H1 (cell line): ENCODE results near the gene C20orf141. TPM values are rescaled to one million over a fixed set of nuclear protein-coding genes. Genes with fewer than 3 reads are reported as not detected.

Source experiments
- CTCF ChIA-PET: fragments of 300-600 bp; sonication (Branson Sonifier 250); formaldehyde crosslinking; loops from one replicate; lab custom pipeline; 2021; ENCODE audit not compliant: partially characterized antibody; lab: Charles Lee
- POLR2A ChIA-PET: fragments of 300-600 bp; sonication (Branson Sonifier 250); formaldehyde crosslinking; loops from one replicate; lab custom pipeline; 2021; ENCODE audit warnings: inconsistent platforms; ENCODE audit not compliant: partially characterized antibody; lab: Charles Lee
- DNase-seq, 2 experiments: peaks; one replicate each; pipeline versions ENCODE4 v3.0.0 to v3.0.0-alpha.2; 2010 to 2022; ENCODE audit warnings: low spot score in 2 of 2, low read depth in 1 of 2, mixed read lengths in 1 of 2
- FAIRE-seq: peaks from 2 replicates; lab custom pipeline; 2011; peaks lifted over from hg19 to GRCh38; lab: Jason Lieb, UNC
- H2AFZ ChIP-seq: 2 replicates; pipeline ENCODE4 v1.8.1; 2012; ENCODE audit warnings: low read length, inconsistent platforms
- H2AK5ac ChIP-seq: 2 replicates; pipeline ENCODE4 v1.6.1; 2013; ENCODE audit warnings: low read depth, low read length
- H2BK120ac ChIP-seq: replicated peaks from 2 replicates; pipeline ENCODE3; 2013; ENCODE audit warnings: low read depth, low read length, inconsistent platforms
- H2BK12ac ChIP-seq: 2 replicates; pipeline ENCODE4 v1.6.1; 2013; ENCODE audit warnings: low read depth, low read length
- H2BK15ac ChIP-seq: 2 replicates; pipeline ENCODE4 v1.6.1; 2013; ENCODE audit warnings: low read length
- H2BK20ac ChIP-seq: 2 replicates; pipeline ENCODE4 v1.6.1; 2013; ENCODE audit warnings: low read length
- H2BK5ac ChIP-seq: 2 replicates; pipeline ENCODE4 v1.6.1; 2013; ENCODE audit warnings: low read depth, low read length
- H3K14ac ChIP-seq: 2 replicates; pipeline ENCODE4 v1.6.1; 2013; ENCODE audit warnings: inconsistent platforms; ENCODE audit not compliant: insufficient read length
- H3K18ac ChIP-seq: 2 replicates; pipeline ENCODE4 v1.6.1; 2013; ENCODE audit warnings: low read length; ENCODE audit errors: extremely low read depth
- H3K23ac ChIP-seq: 2 replicates; pipeline ENCODE4 v1.6.1; 2013; ENCODE audit warnings: inconsistent platforms; ENCODE audit not compliant: insufficient read length
- H3K23me2 ChIP-seq: 2 replicates; pipeline ENCODE4 v1.6.1; 2013; ENCODE audit warnings: low read depth, low read length
- H3K27ac ChIP-seq: 2 replicates; pipeline ENCODE4 v1.6.1; 2011; ENCODE audit warnings: low read depth, low read length, inconsistent platforms
- H3K27me3 ChIP-seq, 4 experiments: replicated peaks in 1 of 4; 1 replicate in 1 of 4; 2 replicates in 3 of 4; pipeline versions ENCODE4 v1.6.1 to v1.8.1; 2011 to 2013; ENCODE audit warnings: low read length in 3 of 4, mild to moderate bottlenecking in 3 of 4, inconsistent platforms in 2 of 4, mixed read lengths in 2 of 4, moderate library complexity in 1 of 4; ENCODE audit not compliant: control insufficient read depth in 3 of 4, insufficient read depth in 3 of 4; ENCODE audit errors: extremely low read depth in 1 of 4
- H3K36me3 ChIP-seq, 4 experiments: 2 replicates each; pipeline versions ENCODE4 v1.6.1 to v1.8.1; 2011 to 2013; ENCODE audit warnings: mild to moderate bottlenecking in 4 of 4, low read length in 3 of 4, moderate library complexity in 2 of 4, control low read depth in 1 of 4, inconsistent platforms in 1 of 4; ENCODE audit not compliant: insufficient read depth in 4 of 4, control insufficient read depth in 2 of 4
- H3K4ac ChIP-seq: replicated peaks from 2 replicates; pipeline ENCODE3; 2013; ENCODE audit warnings: low read length, low read depth, mixed read lengths, inconsistent platforms; ENCODE audit not compliant: insufficient read length
- H3K4me1 ChIP-seq, 4 experiments: replicated peaks in 1 of 4; 1 replicate in 1 of 4; 2 replicates in 3 of 4; pipeline versions ENCODE4 v1.6.1 to v1.8.1; 2011 to 2013; ENCODE audit warnings: low read length in 3 of 4, inconsistent platforms in 2 of 4, mixed read lengths in 1 of 4; ENCODE audit not compliant: insufficient read depth in 4 of 4, control insufficient read depth in 3 of 4
- H3K4me2 ChIP-seq, 2 experiments: 2 replicates each; pipeline versions ENCODE4 v1.6.1 to v1.8.1; 2011 to 2013; ENCODE audit warnings: low read depth in 2 of 2, low read length in 2 of 2, control low read depth in 1 of 2, inconsistent platforms in 1 of 2, mild to moderate bottlenecking in 1 of 2; ENCODE audit not compliant: insufficient read depth in 1 of 2
- H3K4me3 ChIP-seq, 4 experiments: fragments of 200-600, 300-600 bp in 1 of 4; sonication (generic), shearing (Covaris generic), sonication (Bioruptor Twin) in 1 of 4; 2 replicates each; pipeline versions ENCODE4 v1.5.1 to v1.8.1; 2011 to 2016; ENCODE audit warnings: low read length in 4 of 4, low read depth in 3 of 4, control low read depth in 2 of 4, inconsistent platforms in 2 of 4, mild to moderate bottlenecking in 2 of 4, mixed read lengths in 1 of 4, moderate library complexity in 1 of 4; ENCODE audit not compliant: insufficient read depth in 2 of 4; ENCODE audit errors: extremely low read depth in 1 of 4
- H3K56ac ChIP-seq: replicated peaks from 2 replicates; pipeline ENCODE3; 2013; ENCODE audit warnings: low read depth, mild to moderate bottlenecking, mixed read lengths, low read length, inconsistent platforms; ENCODE audit not compliant: insufficient read length
- H3K79me1 ChIP-seq: 2 replicates; pipeline ENCODE4 v1.6.1; 2013; ENCODE audit warnings: low read depth, low read length, control low read depth
- H3K79me2 ChIP-seq, 2 experiments: 2 replicates each; pipeline versions ENCODE4 v1.6.1 to v1.8.1; 2012 to 2013; ENCODE audit warnings: low read length in 2 of 2, mild to moderate bottlenecking in 2 of 2, inconsistent platforms in 1 of 2; ENCODE audit not compliant: insufficient read depth in 2 of 2, control insufficient read depth in 1 of 2
- H3K9ac ChIP-seq, 4 experiments: replicated peaks in 1 of 4; 1 replicate in 1 of 4; 2 replicates in 3 of 4; pipeline versions ENCODE4 v1.6.1 to v1.8.1; 2011 to 2013; ENCODE audit warnings: low read depth in 3 of 4, low read length in 3 of 4, control low read depth in 2 of 4, mild to moderate bottlenecking in 2 of 4, moderate library complexity in 2 of 4, inconsistent platforms in 1 of 4; ENCODE audit errors: extremely low read depth in 1 of 4
- H3K9me3 ChIP-seq, 2 experiments: 2 replicates each; pipeline versions ENCODE4 v1.6.1 to v1.8.1; 2012 to 2013; ENCODE audit warnings: mild to moderate bottlenecking in 2 of 2, moderate library complexity in 2 of 2, control low read depth in 1 of 2, inconsistent platforms in 1 of 2, low read depth in 1 of 2, low read length in 1 of 2, mixed read lengths in 1 of 2; ENCODE audit not compliant: insufficient read depth in 2 of 2
- H4K20me1 ChIP-seq, 2 experiments: replicated peaks in 1 of 2; 2 replicates each; pipeline versions ENCODE3 to v1.8.1; 2011 to 2013; ENCODE audit warnings: inconsistent platforms in 2 of 2, low read length in 2 of 2, mild to moderate bottlenecking in 1 of 2; ENCODE audit not compliant: insufficient read depth in 2 of 2, control insufficient read depth in 1 of 2
- H4K5ac ChIP-seq: 2 replicates; pipeline ENCODE4 v1.6.1; 2013; ENCODE audit warnings: low read length, low read depth, mixed read lengths, inconsistent platforms; ENCODE audit not compliant: insufficient read length
- H4K8ac ChIP-seq: 2 replicates; pipeline ENCODE4 v1.8.0; 2013; ENCODE audit warnings: mild to moderate bottlenecking, moderate library complexity, low read length, inconsistent platforms; ENCODE audit not compliant: insufficient read depth; ENCODE audit errors: extremely low read depth
- H4K91ac ChIP-seq: replicated peaks from 2 replicates; pipeline ENCODE3; 2013; ENCODE audit warnings: low read length, mixed read lengths, inconsistent platforms; ENCODE audit not compliant: insufficient read length
- BRCA1 ChIP-seq: IDR thresholded peaks from 2 replicates; pipeline ENCODE4 v1.6.1; 2012; ENCODE audit warnings: low read depth, low read length, improper control_type of control experiment
- GABPA ChIP-seq: IDR thresholded peaks from 2 replicates; pipeline ENCODE4 v1.6.1; 2011; ENCODE audit warnings: mild to moderate bottlenecking, low read length, moderate library complexity, borderline replicate concordance; ENCODE audit not compliant: insufficient read depth
- HDAC2 ChIP-seq, 2 experiments: fragments of 300-600 bp in 1 of 2; sonication (generic) in 1 of 2; IDR thresholded peaks; 2 replicates each; pipeline ENCODE4 v1.6.1; 2011 to 2012; ENCODE audit warnings: low read depth in 2 of 2, low read length in 2 of 2, mild to moderate bottlenecking in 2 of 2, moderate library complexity in 2 of 2, borderline replicate concordance in 1 of 2, inconsistent platforms in 1 of 2
- HDAC6 ChIP-seq: IDR thresholded peaks from one replicate; pipeline ENCODE4 v1.7.1; 2012; ENCODE audit warnings: low read depth, mild to moderate bottlenecking, inconsistent platforms, low read length, moderate library complexity
- MAX ChIP-seq: IDR thresholded peaks from 2 replicates; pipeline ENCODE4 v1.6.1; 2012; ENCODE audit warnings: inconsistent platforms
- POLR2AphosphoS5 ChIP-seq: IDR thresholded peaks from 2 replicates; pipeline ENCODE4 v1.6.1; 2011; ENCODE audit warnings: low read depth, low read length
- POU5F1 ChIP-seq: IDR thresholded peaks from 2 replicates; pipeline ENCODE4 v1.6.1; 2011; ENCODE audit warnings: low read depth, mild to moderate bottlenecking, low read length, moderate library complexity
- SP2 ChIP-seq: IDR thresholded peaks from 2 replicates; pipeline ENCODE4 v1.6.1; 2012; ENCODE audit warnings: mild to moderate bottlenecking, low read length, inconsistent platforms
- WGBS, 2 experiments: shearing (Covaris generic) in 1 of 2; methylation state at CpG; one replicate each; pipeline versions ENCODE4 v1.1.6 to v1.1.7; 2013 to 2015; ENCODE audit warnings: low lambda C conversion rate in 2 of 2, mixed read lengths in 2 of 2, inconsistent platforms in 1 of 2, low coverage in 1 of 2, missing lambda C conversion rate in 1 of 2; ENCODE audit not compliant: insufficient replicate concordance in 2 of 2, insufficient coverage in 1 of 2, insufficient read length in 1 of 2; ENCODE audit errors: extremely low coverage in 1 of 2, missing lambda C conversion rate in 1 of 2; 5-methylcytosine and 5-hydroxymethylcytosine counted together
- polyA plus RNA-seq, 7 experiments: library from polyadenylated mRNA; depleted of rRNA in 3 of 7; stranded (reverse) in 5 of 7; unstranded in 2 of 7; fragments of >200 nt in 5 of 7; fragments of 200-250 nt in 2 of 7; gene quantifications; 1 replicate in 5 of 7; 2 replicates in 1 of 7; 4 replicates in 1 of 7; pipeline versions ENCODE4 v1.2.1 to v1.2.3, GENCODE V29; 2011 to 2013; ENCODE audit warnings: missing spikeins in 2 of 7, mixed read lengths in 2 of 7
- total RNA-seq: library from RNA; stranded (reverse); fragmentation: NEBNext Ultra II Directional; extraction: Animal tissue kit (Norgen Biotek cat#: 25700); gene quantifications from 2 replicates; pipeline ENCODE4 v1.2.1, GENCODE V29; 2021

The C20orf141 gene
- total and polyA plus RNA-seq, 2 of the 8 experiments (the other 6 are each of a cell fraction or from before 2014, with no cell fraction given), result not detected

- Histone ChIP-seq H2BK20ac (no peak overlapping the region), H3K4ac (no peak overlapping the region), H4K91ac (no peak overlapping the region), H3K9me3 (no peaks in the 10 kb centered on the region), H3K27ac (no peak overlapping the region), H2BK12ac (no peak overlapping the region), H2AK5ac (no peak overlapping the region), H3K27me3 (no peaks in the 10 kb centered on the region), H2BK120ac (no peak overlapping the region), H3K23ac (no peak overlapping the region), H3K23me2 (no peaks in the 10 kb centered on the region; the same call in 1 of the 2 replicates), H3K36me3 (no peaks in the 10 kb centered on the region), H3K4me1 (peaks cover 0 to 4% (median 0%) of the 10 kb centered on the region in 4 experiments; a peak in 3 of 7 replicates), H3K18ac (no peak overlapping the region), H2BK15ac (no peak overlapping the region), H4K8ac (no peak overlapping the region), H4K5ac (no peak overlapping the region), H3K56ac (no peak overlapping the region), H3K79me2 (no peaks in the 10 kb centered on the region), H3K4me2 (no peak overlapping the region), H3K14ac (no peak overlapping the region), H3K4me3 (no peak overlapping the region), H2AFZ (no peak overlapping the region), H3K79me1 (no peaks in the 10 kb centered on the region), H2BK5ac (no peak overlapping the region), H4K20me1 (no peaks in the 10 kb centered on the region), H3K9ac (no peak overlapping the region)
- TF ChIP-seq POU5F1 (no peak), MAX (no peak), HDAC2 (IDR thresholded peaks at IDR 0.05; ENCODE audit: borderline replicate concordance in 1 of 2, low read depth in 2 of 2, low read length in 2 of 2) (no peak), BRCA1 (no peak), SP2 (no peak), GABPA (no peak), HDAC6 (no peak), POLR2AphosphoS5 (no peak)
- ChIA-PET CTCF (interaction anchor here (5.4 kb wide), 1 partner anchor 93 kb away, joined by 94 read pairs; no protein-coding TSS in a partner anchor), POLR2A (no interaction called here)
- FAIRE-seq (no peak), DNase-seq (no peak)
- WGBS, 2 experiments, result 93% methylated on average over 4 of the region's 4 CpGs; no CpG with 5 or more reads in 1 of the 2 experiments
Measured at GRCh38 chr20:2847802-2848201, 33.0 kb downstream of the C20orf141 start.
